DOHH2 (cell line): Measurements from ENCODE around the gene FCN2.

ENCODE experiments used
- CTCF ChIP-seq: fragments of 200-600 bp; sonication (generic); IDR thresholded peaks from one replicate; pipeline ENCODE4 v1.5.1; 2014; ENCODE audit warnings: antibody characterized with exemption, mild to moderate bottlenecking, low read depth, low read length; ENCODE audit not compliant: poor library complexity, severe bottlenecking
- EZH2phosphoT487 ChIP-seq: fragments of 200-600 bp; sonication (generic); IDR thresholded peaks from 2 replicates; pipeline ENCODE4 v1.6.1; 2017; ENCODE audit warnings: borderline replicate concordance, mild to moderate bottlenecking, antibody characterized with exemption, low read length, moderate library complexity, mixed read lengths

DNA sequence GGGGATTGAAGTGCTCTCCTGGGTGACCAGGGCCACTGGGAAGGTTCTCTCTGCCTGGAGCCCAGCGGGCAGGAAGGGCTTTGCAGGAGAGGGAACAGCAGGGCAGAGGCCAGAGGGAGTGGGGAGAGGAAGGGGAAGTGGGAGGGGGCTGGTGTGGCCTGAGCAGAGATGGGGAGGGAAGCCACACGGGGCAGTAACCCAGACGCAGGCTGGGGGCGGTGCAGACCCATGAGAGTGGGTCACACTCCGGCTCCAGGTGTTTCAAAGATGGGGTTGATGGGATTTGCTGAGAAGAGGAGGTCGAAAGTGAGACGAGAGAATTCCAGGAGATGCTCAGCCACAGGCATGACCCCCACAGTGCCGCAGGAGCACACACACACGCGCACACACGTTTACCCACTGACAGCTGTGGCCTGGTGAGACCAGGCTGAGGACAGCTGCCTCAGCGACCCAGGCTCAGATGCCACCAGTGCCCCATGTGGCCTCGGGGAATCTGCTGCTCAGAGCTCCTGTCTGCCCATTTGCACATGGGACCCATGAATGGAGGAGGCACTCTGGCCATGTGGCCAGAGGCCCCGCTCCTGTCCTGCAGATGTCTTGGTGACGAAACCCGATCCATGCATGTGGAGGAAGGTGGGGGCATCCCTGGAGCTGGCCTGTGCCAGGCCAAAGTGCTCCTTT, 32.7 kb upstream of the FCN2 start:
- TF ChIP-seq CTCF = no peak
- no peak for TF ChIP-seq EZH2phosphoT487
